A549 treated with DMSO at 1 μM for 4 hours (cell line): ENCODE measurements around the gene CD101. TPM values are rescaled to one million over a fixed set of nuclear protein-coding genes. Genes with fewer than 3 reads are reported as not detected.

Source experiments
- total RNA-seq: library from RNA; stranded (reverse); fragments of 200-300 nt; extraction: Qiagen RNA extraction; gene quantifications from 5 replicates; pipeline ENCODE4 v1.2.3, GENCODE V29; 2022; ENCODE audit warnings: low read depth

Gene CD101
- 0.19 to 0.56 TPM (median 0.38 TPM) in 5 replicates for total RNA-seq

GRCh38 chr1:117001254-117001927 is at the start of gene CD101:
Gene CD101 (plus strand): TSS chr1:117001760. CDS start chr1:117001818, 58 bp downstream.

DNA sequence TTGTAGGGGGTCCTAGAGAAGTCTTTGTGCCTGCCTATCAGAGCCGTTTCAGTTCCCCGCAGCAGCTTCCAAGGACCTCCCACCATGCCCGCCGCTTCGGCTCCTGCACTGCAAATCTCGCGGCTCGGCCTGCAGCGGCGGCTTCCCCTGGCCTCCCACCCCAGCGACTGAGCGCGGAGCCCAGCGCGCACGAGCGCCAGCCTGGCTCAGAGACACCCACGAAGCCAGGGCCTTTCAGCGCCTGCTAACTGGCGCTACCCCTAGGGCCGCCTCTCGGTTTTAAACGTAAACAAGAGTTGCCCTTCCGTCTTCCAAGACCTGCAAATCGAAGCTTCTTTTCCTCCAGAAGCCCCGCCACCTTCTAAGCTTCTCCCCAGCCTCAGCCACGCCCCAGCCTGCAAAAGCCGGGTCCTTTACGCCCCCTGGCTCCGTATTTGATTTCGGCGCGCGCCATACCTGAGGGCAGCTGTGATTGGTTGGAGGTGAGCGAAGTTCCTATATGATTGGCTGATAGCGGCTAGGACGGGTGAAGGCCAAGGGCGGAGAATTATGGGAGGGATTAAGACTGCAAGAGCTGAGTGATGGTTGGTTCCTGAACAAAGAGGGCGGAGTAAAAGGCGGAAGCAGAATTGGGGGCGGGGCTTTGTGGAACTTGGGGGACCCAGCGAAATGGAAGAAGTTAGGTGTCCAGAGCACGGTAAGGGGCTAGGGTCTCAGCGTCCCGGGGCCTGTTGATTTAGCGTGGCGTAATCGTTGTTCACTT is 58.3 kb downstream of the CD101 start, which contains the start of gene TTF2:
TSS of gene TTF2 (plus strand) at position 649 of the 763 bp plus-strand sequence. CDS start at position 670, 21 bp downstream.

Other genes with a start within 250 kb of the CD101 start
- gene CD2, start 247.3 kb upstream of the CD101 start, total RNA-seq, result not detected in 5 replicates
- 16.0 to 21.3 TPM (median 18.4 TPM) in 5 replicates for gene PTGFRN, start 91.8 kb upstream of the CD101 start, total RNA-seq
- gene TTF2, start 58.6 kb downstream of the CD101 start, total RNA-seq, result 16.7 to 27.4 TPM (median 24.3 TPM) in 5 replicates
- 1.1 to 1.5 TPM (median 1.3 TPM) in 5 replicates for gene TRIM45, start 120.0 kb downstream of the CD101 start, total RNA-seq
- gene VTCN1, start 209.2 kb downstream of the CD101 start, total RNA-seq, result 0.06 to 0.17 TPM (median 0.06 TPM) in 3 of 5 replicates, not detected in the others